ENCODE data around the gene LRRC8A. TPM values are rescaled to one million over a fixed set of nuclear protein-coding genes. Genes with fewer than 3 reads are reported as not detected.

Gene LRRC8A
- polyA plus RNA-seq, 1 of the 3 experiments (the other 2 are of a cell fraction) = 30.4 TPM

DNA sequence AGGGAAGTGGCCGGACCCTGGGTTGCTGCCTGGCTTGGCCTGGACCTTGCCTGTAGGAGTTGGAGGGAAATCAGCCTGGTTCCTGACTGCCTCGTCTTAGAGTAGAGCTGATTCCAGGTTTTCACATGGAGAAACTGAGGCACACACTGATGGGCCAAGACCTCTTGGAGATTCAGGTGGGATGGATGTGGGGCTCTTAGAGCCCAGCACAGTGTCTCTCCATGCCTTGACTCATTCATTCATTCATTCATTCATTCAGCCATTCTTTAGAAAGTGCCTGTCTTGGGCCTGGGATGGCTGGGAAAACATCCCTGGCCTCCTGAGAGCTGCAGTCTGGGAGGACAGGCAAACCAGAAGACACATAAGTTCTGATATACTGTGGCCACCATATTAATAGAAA, 2.2 kb downstream of the LRRC8A start:
- Histone ChIP-seq H4K20me1 (ENCODE audit: insufficient read depth) (no peaks in the 10 kb centered on the region; the same call in 1 of the 2 replicates), H3K79me2 (ENCODE audit: insufficient read depth) (peaks cover 96% of the 10 kb centered on the region), H2AFZ (ENCODE audit: low read depth) (no peak overlapping the region), H3F3A (replicated peaks; ENCODE audit: insufficient read depth) (peaks cover 15% of the 10 kb centered on the region), H3K9me2 (no peaks in the 10 kb centered on the region), H3K4me3 (ENCODE audit: low read depth in 2 of 2, low read length in 1 of 2) (peak overlapping the region in 1 of 2 experiments; percentile 100; a peak in 1 of 4 replicates), H3K9ac (no peak overlapping the region), H3K9me3 (no peaks in the 10 kb centered on the region), H3K36me3 (replicated peaks in 1 of 2; ENCODE audit: control insufficient read depth in 1 of 2, insufficient read depth in 2 of 2, low read length in 1 of 2) (peaks cover 8 to 13% of the 10 kb centered on the region in 2 experiments), H3K27me3 (ENCODE audit: insufficient read depth) (no peaks in the 10 kb centered on the region), H3K4me2 (peak overlapping the region; percentile 85), H3K27ac (ENCODE audit: low read depth in 2 of 2, low read length in 1 of 2) (no peak overlapping the region), H3K4me1 (ENCODE audit: control insufficient read depth in 1 of 2, insufficient read depth in 2 of 2, low read depth in 1 of 2, low read length in 1 of 2) (peaks cover 13 to 16% of the 10 kb centered on the region in 2 experiments; a peak in 2 of 4 replicates)
- ChIA-PET POLR2A (no interaction called here), CTCF (interaction anchor here (0.9 to 1.0 kb wide), 2 partner anchors 32 to 44 kb away, joined by 3 to 4 read pairs; no protein-coding TSS in a partner anchor)
- TF ChIP-seq SMC3 (IDR thresholded peaks at IDR 0.05; ENCODE audit: low read depth, low read length) = no peak
- TF ChIP-seq MXI1 (IDR thresholded peaks at IDR 0.05; ENCODE audit: low read depth, low read length) = no peak
- TF ChIP-seq RCOR1 (IDR thresholded peaks at IDR 0.05; ENCODE audit: low read length) = no peak
- TF ChIP-seq RXRA (IDR thresholded peaks at IDR 0.05; ENCODE audit: borderline replicate concordance, low read depth) = no peak
- TF ChIP-seq, protein P1, sequence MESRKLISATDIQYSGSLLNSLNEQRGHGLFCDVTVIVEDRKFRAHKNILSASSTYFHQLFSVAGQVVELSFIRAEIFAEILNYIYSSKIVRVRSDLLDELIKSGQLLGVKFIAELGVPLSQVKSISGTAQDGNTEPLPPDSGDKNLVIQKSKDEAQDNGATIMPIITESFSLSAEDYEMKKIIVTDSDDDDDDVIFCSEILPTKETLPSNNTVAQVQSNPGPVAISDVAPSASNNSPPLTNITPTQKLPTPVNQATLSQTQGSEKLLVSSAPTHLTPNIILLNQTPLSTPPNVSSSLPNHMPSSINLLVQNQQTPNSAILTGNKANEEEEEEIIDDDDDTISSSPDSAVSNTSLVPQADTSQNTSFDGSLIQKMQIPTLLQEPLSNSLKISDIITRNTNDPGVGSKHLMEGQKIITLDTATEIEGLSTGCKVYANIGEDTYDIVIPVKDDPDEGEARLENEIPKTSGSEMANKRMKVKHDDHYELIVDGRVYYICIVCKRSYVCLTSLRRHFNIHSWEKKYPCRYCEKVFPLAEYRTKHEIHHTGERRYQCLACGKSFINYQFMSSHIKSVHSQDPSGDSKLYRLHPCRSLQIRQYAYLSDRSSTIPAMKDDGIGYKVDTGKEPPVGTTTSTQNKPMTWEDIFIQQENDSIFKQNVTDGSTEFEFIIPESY (IDR thresholded peaks at IDR 0.05; ENCODE audit: borderline replicate concordance, low read depth) = no peak
- TF ChIP-seq RFX5 (IDR thresholded peaks at IDR 0.05; ENCODE audit: low read length) = no peak
- TF ChIP-seq EP300 (IDR thresholded peaks at IDR 0.05; ENCODE audit: borderline replicate concordance in 1 of 2, low read depth in 1 of 2, low read length in 1 of 2) = no peak
- TF ChIP-seq TEAD4 (IDR thresholded peaks at IDR 0.05; ENCODE audit: borderline replicate concordance, insufficient read depth) = no peak
- TF ChIP-seq, protein P2, sequence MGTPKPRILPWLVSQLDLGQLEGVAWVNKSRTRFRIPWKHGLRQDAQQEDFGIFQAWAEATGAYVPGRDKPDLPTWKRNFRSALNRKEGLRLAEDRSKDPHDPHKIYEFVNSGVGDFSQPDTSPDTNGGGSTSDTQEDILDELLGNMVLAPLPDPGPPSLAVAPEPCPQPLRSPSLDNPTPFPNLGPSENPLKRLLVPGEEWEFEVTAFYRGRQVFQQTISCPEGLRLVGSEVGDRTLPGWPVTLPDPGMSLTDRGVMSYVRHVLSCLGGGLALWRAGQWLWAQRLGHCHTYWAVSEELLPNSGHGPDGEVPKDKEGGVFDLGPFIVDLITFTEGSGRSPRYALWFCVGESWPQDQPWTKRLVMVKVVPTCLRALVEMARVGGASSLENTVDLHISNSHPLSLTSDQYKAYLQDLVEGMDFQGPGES (IDR thresholded peaks at IDR 0.05; ENCODE audit: low read depth, low read length) = no peak
- TF ChIP-seq, protein P3, sequence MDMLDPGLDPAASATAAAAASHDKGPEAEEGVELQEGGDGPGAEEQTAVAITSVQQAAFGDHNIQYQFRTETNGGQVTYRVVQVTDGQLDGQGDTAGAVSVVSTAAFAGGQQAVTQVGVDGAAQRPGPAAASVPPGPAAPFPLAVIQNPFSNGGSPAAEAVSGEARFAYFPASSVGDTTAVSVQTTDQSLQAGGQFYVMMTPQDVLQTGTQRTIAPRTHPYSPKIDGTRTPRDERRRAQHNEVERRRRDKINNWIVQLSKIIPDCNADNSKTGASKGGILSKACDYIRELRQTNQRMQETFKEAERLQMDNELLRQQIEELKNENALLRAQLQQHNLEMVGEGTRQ (IDR thresholded peaks at IDR 0.05; ENCODE audit: borderline replicate concordance, low read depth, low read length) = no peak
- no peak for TF ChIP-seq FOSL2 (IDR thresholded peaks at IDR 0.05; ENCODE audit: borderline replicate concordance, low read depth)
- TF ChIP-seq, protein P4, sequence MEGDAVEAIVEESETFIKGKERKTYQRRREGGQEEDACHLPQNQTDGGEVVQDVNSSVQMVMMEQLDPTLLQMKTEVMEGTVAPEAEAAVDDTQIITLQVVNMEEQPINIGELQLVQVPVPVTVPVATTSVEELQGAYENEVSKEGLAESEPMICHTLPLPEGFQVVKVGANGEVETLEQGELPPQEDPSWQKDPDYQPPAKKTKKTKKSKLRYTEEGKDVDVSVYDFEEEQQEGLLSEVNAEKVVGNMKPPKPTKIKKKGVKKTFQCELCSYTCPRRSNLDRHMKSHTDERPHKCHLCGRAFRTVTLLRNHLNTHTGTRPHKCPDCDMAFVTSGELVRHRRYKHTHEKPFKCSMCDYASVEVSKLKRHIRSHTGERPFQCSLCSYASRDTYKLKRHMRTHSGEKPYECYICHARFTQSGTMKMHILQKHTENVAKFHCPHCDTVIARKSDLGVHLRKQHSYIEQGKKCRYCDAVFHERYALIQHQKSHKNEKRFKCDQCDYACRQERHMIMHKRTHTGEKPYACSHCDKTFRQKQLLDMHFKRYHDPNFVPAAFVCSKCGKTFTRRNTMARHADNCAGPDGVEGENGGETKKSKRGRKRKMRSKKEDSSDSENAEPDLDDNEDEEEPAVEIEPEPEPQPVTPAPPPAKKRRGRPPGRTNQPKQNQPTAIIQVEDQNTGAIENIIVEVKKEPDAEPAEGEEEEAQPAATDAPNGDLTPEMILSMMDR (IDR thresholded peaks at IDR 0.05) = no peak
- TF ChIP-seq POLR2AphosphoS5 (IDR thresholded peaks at IDR 0.05; ENCODE audit: low read depth, low read length) = no peak
- no peak for TF ChIP-seq JUND (IDR thresholded peaks at IDR 0.05)
- no peak for TF ChIP-seq FOXM1 (IDR thresholded peaks at IDR 0.05; ENCODE audit: low read depth)
- no peak for TF ChIP-seq GABPA (IDR thresholded peaks at IDR 0.05; ENCODE audit: low read depth)
- DNase-seq = no peak
- WGBS (ENCODE audit: low lambda C conversion rate) = 92% methylated on average over 2 of the region's 2 CpGs
